Activated CD4-positive, alpha-beta T cell treated with anti-CD3 and anti-CD28 coated beads, Interleukin-2, amount 50 U/mL, for 4 hours (primary cell): ENCODE results near the gene HIRIP3.
"Not testable (repeated sequence)": the region's sequence is repeated elsewhere in the genome, so short reads cannot be mapped to it uniquely, and the experiment has no call there.

ENCODE experiments used
- DNase-seq, 2 experiments: peaks; one replicate each; pipeline ENCODE4 v3.0.0-alpha.2; 2020

Gene HIRIP3

GRCh38 chr16:29995324-29995910, at the start of gene HIRIP3:
HIRIP3 (minus strand) TSS chr16:29995617; CDS start chr16:29995605, 12 bp downstream.
- peak; percentile 76 for DNase-seq

- no peak for DNase-seq
Observed at GRCh38 chr16:30041841-30042240, 46.4 kb upstream of the HIRIP3 start.

- DNase-seq: not testable (repeated sequence)
Observed at GRCh38 chr16:30040690-30041089, 45.3 kb upstream of the HIRIP3 start.

DNA sequence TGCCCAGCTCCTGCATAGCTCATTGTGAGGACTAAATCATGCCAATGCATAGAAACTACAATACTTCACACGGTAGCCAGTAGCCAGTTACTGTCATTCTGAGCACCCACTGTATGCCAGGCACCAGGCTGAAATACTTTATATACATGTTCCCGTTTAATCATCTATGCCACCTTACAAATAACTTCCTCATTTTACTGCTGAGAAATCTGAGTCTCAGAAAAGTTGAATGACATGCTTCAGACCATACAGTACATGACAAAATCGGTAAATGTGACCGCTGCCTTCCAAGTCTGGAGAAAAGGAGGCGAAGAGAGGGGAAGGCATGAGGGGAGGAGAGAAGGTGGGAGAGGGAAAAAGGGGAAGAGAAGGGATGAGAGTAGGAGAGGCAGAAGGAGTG, 44.8 kb upstream of the HIRIP3 start:
- DNase-seq: no peak

DNA sequence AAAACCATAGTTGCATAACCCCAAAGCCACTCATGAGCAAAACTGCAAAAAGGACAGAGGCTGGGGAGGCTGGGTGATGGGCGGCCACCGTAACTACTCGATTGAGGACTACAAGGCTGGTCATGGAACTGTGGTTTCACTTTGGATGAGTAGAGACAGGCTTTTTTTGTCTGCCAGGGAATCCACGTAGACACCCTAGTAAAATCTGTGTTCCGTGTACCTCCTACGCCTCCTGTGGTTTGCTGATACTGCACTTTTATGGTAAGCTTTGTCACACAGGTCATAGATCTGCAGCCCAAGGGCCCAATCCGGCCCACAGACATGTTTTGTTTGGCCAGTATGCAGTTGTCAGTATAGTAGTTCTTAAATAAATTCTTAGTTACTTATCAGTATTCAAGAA, 37.9 kb upstream of the HIRIP3 start:
- no peak for DNase-seq

- peak; percentile 52 to 58 for DNase-seq
Observed at GRCh38 chr16:30032083-30032819, 36.8 kb upstream of the HIRIP3 start.

GRCh38 chr16:30031477-30031918, 36.1 kb upstream of the HIRIP3 start:
- DNase-seq: no peak

- DNase-seq: no peak
Observed at GRCh38 chr16:30030841-30031413, 35.5 kb upstream of the HIRIP3 start, which contains the start of gene TLCD3B. TLCD3B (minus strand) TSS chr16:30031271; CDS start chr16:30030527, 744 bp downstream.

DNA sequence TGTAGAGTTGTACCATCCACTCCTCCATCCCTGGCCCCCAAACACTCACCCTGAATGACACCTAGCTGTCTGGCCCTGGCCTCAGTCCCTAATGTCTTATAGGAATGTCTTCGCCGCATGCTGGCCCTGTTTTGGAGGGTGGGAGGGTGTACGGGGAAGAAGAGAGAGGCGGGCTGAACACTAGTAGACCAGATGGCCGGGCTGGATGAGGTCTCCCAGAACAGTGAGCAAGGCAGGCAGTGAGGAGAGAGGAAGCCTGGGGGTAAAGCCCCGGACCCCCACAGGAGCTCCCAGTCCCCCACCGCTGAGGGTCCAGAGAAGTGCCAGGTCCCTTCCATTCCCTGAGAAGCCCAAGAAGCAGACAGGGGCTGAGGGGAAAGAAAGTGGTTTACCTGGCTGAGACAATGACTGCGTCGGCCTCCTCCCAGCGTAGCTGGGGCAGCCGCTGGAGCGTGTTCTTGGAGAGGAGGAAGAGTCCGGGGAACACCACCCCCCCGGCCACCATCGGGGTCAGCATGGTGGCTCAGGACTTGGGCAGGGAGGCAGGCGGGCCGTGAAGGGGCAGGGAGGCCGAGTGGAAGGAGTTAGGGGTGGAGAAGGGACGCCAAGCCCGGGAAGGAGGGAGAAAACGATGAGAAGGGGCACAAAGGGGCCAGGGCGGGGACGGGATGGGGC, 34.7 kb upstream of the HIRIP3 start:
- DNase-seq: no peak

- DNase-seq: no peak
Observed at GRCh38 chr16:30028438-30029076, 33.1 kb upstream of the HIRIP3 start.

DNA sequence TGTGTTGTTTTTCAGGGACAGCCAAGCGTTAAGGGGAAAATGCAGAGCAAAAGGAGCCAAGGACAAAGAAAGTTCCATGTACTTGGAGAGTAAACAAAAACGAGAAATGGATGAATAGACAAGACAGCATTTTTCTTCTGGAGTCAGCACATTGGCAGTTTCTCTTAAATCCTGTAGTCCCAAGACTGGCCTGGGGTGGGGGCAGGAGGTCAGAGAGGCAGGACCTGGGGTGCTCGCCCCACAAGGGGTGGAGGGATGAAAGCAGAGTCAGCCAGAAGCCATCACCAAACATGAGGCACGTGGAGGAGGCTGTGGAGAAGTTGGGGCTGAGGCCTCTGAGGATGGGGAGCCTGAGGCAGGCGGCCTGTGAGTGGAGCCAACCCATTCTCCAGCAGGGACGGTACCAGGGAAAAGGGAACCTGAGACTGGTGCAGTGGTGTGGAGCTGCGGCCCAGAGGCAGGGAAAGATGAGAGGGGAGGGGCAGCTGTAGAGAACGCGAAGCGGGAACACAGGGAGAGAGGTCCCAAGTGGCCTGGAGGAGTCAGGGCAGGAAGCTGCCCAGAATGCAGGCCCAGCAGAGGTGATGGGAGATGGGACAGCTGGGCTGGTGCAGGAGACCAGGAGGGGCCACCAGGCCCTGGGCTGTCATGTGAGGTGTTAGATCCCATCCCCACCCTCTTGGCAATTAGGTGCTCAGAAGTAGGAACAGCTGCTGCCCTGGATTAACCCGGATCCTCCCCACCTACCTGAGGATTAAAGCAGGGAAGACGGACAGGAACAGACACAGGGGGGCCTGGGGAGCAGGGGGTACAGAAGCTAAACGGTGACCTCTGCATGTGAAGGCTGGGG, 32.4 kb upstream of the HIRIP3 start:
- DNase-seq: no peak

GRCh38 chr16:30026449-30026848, 31.0 kb upstream of the HIRIP3 start:
- DNase-seq: no peak

DNA sequence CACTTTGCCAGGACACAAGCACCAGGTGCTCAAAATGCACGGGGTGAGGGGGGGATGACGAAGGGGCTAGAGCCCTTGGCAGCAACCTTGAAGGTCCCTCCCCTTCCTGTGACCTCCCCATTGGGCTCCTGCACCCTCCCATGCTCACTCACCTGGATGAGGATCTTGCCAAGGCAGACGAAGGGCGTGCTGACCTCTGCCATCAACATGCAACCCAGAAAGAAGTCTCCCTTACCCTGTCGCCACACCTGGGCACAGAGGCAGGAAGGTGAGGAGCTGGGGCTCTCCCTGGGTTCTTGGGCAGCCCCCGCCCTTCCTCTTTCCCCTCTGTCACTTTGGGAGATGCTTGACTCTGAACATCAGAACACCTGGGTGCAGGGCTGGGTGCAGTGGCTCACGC, 30.2 kb upstream of the HIRIP3 start:
- DNase-seq: no peak

GRCh38 chr16:30025156-30025555, 29.7 kb upstream of the HIRIP3 start:
- no peak for DNase-seq

GRCh38 chr16:30024451-30024850, 29.0 kb upstream of the HIRIP3 start:
- DNase-seq: no peak

- no peak for DNase-seq
Observed at GRCh38 chr16:30023586-30023985, 28.2 kb upstream of the HIRIP3 start.

GRCh38 chr16:30022887-30023286, 27.5 kb upstream of the HIRIP3 start, which contains the start of gene C16orf92:
C16orf92 (plus strand) TSS chr16:30023198; CDS start chr16:30023341, 143 bp downstream.
- DNase-seq: no peak

GRCh38 chr16:30018731-30019158, 23.3 kb upstream of the HIRIP3 start:
- DNase-seq: no peak

DNA sequence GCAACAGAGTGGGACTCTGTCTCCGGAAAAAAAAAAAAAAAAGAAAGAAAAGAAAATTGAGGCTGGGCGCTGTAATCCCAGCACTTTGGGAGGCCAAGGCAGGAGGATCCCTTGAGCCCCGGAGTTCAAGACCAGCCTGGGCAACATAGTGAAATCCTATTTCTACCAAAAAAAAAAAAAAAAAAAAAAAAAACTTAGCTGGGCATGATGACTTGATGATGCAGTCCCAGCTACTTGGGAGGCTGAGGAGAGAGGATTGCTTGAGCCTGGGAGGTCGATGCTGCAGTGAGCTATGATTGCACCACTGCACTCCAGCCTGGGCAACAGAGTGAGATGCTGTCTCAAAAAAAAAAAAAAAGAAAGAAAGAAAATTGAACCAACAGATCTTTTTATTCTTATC, 22.5 kb upstream of the HIRIP3 start:
- DNase-seq: not testable (repeated sequence)

DNA sequence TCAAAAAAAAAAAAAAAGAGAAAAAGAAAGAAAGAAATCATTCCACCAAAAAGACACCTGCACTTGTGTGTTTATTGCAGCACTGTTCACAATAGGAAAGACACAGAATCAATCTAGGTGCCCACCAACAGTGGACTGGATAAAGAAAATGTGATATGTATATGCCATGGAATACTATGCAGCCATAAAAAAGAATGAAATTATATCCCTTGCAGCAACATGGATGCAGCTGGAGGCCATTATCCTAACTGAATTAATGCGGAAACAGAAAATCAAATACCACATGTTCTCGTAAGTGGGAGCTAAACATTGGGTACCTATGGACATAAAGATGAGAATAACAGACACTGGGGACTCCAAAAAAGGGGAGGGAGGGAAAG, 21.9 kb upstream of the HIRIP3 start:
- no peak for DNase-seq

- DNase-seq: no peak
Observed at GRCh38 chr16:30016555-30017276, 21.3 kb upstream of the HIRIP3 start.
